ENCODE measurements around the gene PURB. TPM values are rescaled to one million over a fixed set of nuclear protein-coding genes. Genes with fewer than 3 reads are reported as not detected.

The PURB gene
- total and polyA plus RNA-seq, 9 of the 15 experiments (the other 6 are each of a cell fraction or from before 2014, with no cell fraction given), result 1.6 to 14.1 (median 8.8) TPM

- TF ChIP-seq BRD9 (IDR thresholded peaks at IDR 0.05; ENCODE audit: low read depth, partially characterized antibody) (no peak), BRF1 (IDR thresholded peaks at IDR 0.05; ENCODE audit: borderline replicate concordance, extremely low read depth, insufficient read length) (no peak), CSDE1 (IDR thresholded peaks at IDR 0.05) (peak in 1 of 2 experiments; percentile 84; a peak in 2 of 4 replicates), HNRNPH1 (optimal IDR thresholded peaks at IDR 0.05; ENCODE audit: low read depth, low read length) (no peak), KDM2B (CRISPR knock-in tag; IDR thresholded peaks at IDR 0.05) (no peak), TRIM24 (IDR thresholded peaks at IDR 0.05) (peak; percentile 44 to 81; a peak in 3 of 4 replicates), TAF9B (IDR thresholded peaks at IDR 0.05; ENCODE audit: partially characterized antibody) (peak; percentile 92), IFI16 (CRISPR knock-in tag; IDR thresholded peaks at IDR 0.05) (no peak), POU5F1 (IDR thresholded peaks at IDR 0.05; ENCODE audit: borderline replicate concordance, low read depth, low read length, partially characterized antibody) (no peak), HDAC1 (IDR thresholded peaks at IDR 0.05) (no peak; a peak in 1 of 4 replicates), CTBP1 (IDR thresholded peaks at IDR 0.05; ENCODE audit: borderline replicate concordance) (peak; percentile 98), FOXO4 (CRISPR knock-in tag; IDR thresholded peaks at IDR 0.05) (no peak), SAP30 (IDR thresholded peaks at IDR 0.05; ENCODE audit: borderline replicate concordance, insufficient read depth, low read depth, low read length, poor library complexity, severe bottlenecking) (no peak), ZNF57 (CRISPR knock-in tag; IDR thresholded peaks at IDR 0.05) (no peak), EP300 (IDR thresholded peaks at IDR 0.05; ENCODE audit: low read length) (peak; percentile 59; the same call in 1 of the 2 replicates), RBBP5 (IDR thresholded peaks at IDR 0.05; ENCODE audit: borderline replicate concordance, insufficient read depth, low read length, poor library complexity, severe bottlenecking) (peak; percentile 20), ATF2 (CRISPR knock-in tag; IDR thresholded peaks at IDR 0.05) (no peak), ZBTB12 (CRISPR knock-in tag; IDR thresholded peaks at IDR 0.05) (peak; percentile 71), RNF2 (IDR thresholded peaks at IDR 0.05) (peak; percentile 86), BCLAF1 (IDR thresholded peaks at IDR 0.05; ENCODE audit: borderline replicate concordance in 1 of 2, control insufficient read depth in 1 of 2, low read depth in 2 of 2, low read length in 1 of 2) (no peak), CAMTA2 (CRISPR knock-in tag; conservative IDR thresholded peaks at IDR 0.05) (no peak)
Observed at GRCh38 chr7:44847920-44848634, 37.3 kb downstream of the PURB start, which contains the start of gene H2AZ2 (continued).

Measured in K562 (cell line).